ENCODE data around the gene CLOCK. TPM values are rescaled to one million over a fixed set of nuclear protein-coding genes. Genes with fewer than 3 reads are reported as not detected.
A peak's percentile ranks its signal among the peaks of the same experiment; 100 is the strongest.

CLOCK gene
- total RNA-seq, 8 experiments from 2014 or later, result 12.0 to 37.7 (median 17.5) TPM

DNA sequence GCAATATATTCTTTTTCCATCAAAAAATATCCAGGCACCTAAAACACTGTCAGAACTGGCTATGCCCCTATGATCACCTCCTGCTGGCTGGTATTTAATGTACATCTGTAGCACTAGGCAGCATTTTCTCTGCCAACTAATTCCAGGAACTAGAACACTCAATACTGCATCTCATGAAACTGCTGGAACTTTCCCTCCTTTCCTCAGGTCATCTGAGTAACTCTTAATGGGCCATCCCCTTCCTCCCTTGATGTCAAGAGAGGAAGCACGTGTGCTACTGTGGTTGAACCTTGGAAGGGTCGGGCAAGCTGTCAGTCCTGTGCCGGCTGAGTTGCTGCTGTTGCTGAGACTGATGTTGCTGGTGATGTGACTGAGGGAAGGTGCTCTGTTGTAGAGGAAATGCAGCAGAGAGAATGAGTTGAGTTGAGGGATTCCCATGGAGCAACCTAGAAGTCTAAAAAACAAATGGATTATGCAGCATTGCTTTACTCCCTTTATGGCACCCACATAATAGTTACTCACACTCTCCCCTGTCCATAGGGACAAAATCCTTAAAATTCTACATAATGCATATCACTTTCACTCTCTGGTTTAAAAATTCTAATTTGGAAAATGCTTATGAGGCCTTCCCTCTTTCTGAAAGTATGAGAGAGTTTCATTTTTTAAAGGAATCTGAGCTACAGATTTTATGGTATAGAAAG lies 111.4 kb downstream of the CLOCK start:
- 80 to 100% (median 83%) methylated on average over 1 to 2 of the region's 3 CpGs; no CpG with 5 or more reads in 7 of the 10 experiments for WGBS, 10 experiments
- Histone ChIP-seq H3K27ac (no peak overlapping the region), H3K4me1 (replicated peaks in 1 of 2) (no peaks in the 10 kb centered on the region), H3K4me3 (no peak overlapping the region)
- peak in 4 of 8 experiments; percentile 26 to 82 (median 69) for ATAC-seq (replicated peaks in 6 of 8)
- in situ Hi-C loops (cut with MboI; ENCODE audit: low pct_unique_long_range_greater_than_20kb in 2 of 9, low sequenced_read_pairs in 9 of 9, unreplicated experiment in 9 of 9), result loop anchor here in 1 of 9 experiments (25.0 kb wide), 1 partner anchor 302 kb away; no protein-coding TSS in a partner anchor

GRCh38 chr4:55431710-55432336 lies 114.9 kb downstream of the CLOCK start:
- ATAC-seq (replicated peaks in 6 of 8), result no peak
- H3K27ac ChIP-seq, result no peak overlapping the region
- 40 to 81% (median 72%) methylated on average over 1 to 6 of the region's 6 CpGs for WGBS, 10 experiments
- no peak overlapping the region for H3K4me3 ChIP-seq
- no peaks in the 10 kb centered on the region for H3K4me1 ChIP-seq (replicated peaks in 1 of 2)
- in situ Hi-C loops (cut with MboI; ENCODE audit: low pct_unique_long_range_greater_than_20kb in 2 of 9, low sequenced_read_pairs in 9 of 9, unreplicated experiment in 9 of 9), result loop anchor here in 1 of 9 experiments (25.0 kb wide), 1 partner anchor 305 kb away; no protein-coding TSS in a partner anchor

GRCh38 chr4:55424791-55425190 lies 121.9 kb downstream of the CLOCK start:
- WGBS, 10 experiments, result 0 to 100% (median 86%) methylated on average over 1 to 3 of the region's 3 CpGs; no CpG with 5 or more reads in 1 of the 10 experiments
- ATAC-seq (replicated peaks in 6 of 8), result no peak
- Histone ChIP-seq H3K4me1 (replicated peaks in 1 of 2) (no peaks in the 10 kb centered on the region), H3K4me3 (no peak overlapping the region), H3K27ac (no peak overlapping the region)
- in situ Hi-C loops (cut with MboI; ENCODE audit: low pct_unique_long_range_greater_than_20kb in 2 of 9, low sequenced_read_pairs in 9 of 9, unreplicated experiment in 9 of 9), result loop anchor here in 1 of 9 experiments (25.0 kb wide), 1 partner anchor 313 kb away; no protein-coding TSS in a partner anchor

GRCh38 chr4:55416176-55416575 lies 130.5 kb downstream of the CLOCK start:
- Histone ChIP-seq H3K27ac (no peak overlapping the region), H3K4me1 (replicated peaks in 1 of 2) (no peaks in the 10 kb centered on the region), H3K4me3 (no peak overlapping the region)
- ATAC-seq (replicated peaks in 6 of 8), result no peak
- in situ Hi-C loops (cut with MboI; ENCODE audit: low pct_unique_long_range_greater_than_20kb in 2 of 9, low sequenced_read_pairs in 9 of 9, unreplicated experiment in 9 of 9), result no loop called here
- WGBS, 10 experiments, result 67 to 100% (median 88%) methylated on average over 1 to 3 of the region's 3 CpGs; no CpG with 5 or more reads in 1 of the 10 experiments

DNA sequence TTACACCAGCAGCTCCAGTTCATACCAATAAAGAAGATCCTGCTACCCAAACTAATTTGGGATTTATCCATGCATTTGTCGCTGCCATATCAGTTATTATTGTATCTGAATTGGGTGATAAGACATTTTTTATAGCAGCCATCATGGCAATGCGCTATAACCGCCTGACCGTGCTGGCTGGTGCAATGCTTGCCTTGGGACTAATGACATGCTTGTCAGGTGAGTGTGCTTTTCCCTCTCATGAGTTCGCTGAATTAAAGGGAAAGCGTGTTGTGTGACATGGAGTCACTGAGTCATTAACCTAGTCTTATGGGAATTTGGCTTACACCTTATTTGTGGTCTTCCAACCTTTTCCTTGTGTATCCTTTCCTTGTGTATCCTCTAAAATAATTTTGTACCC lies 135.1 kb downstream of the CLOCK start:
- in situ Hi-C loops (cut with MboI; ENCODE audit: low pct_unique_long_range_greater_than_20kb in 2 of 9, low sequenced_read_pairs in 9 of 9, unreplicated experiment in 9 of 9), result no loop called here
- no peak for ATAC-seq (replicated peaks in 6 of 8)
- no peak overlapping the region for H3K27ac ChIP-seq
- no peak overlapping the region for H3K4me3 ChIP-seq
- H3K4me1 ChIP-seq (replicated peaks in 1 of 2), result no peaks in the 10 kb centered on the region
- 80 to 100% (median 96%) methylated on average over 2 to 6 of the region's 6 CpGs; no CpG with 5 or more reads in 1 of the 10 experiments for WGBS, 10 experiments

- no peak for ATAC-seq (replicated peaks in 6 of 8)
- Histone ChIP-seq H3K4me1 (replicated peaks in 1 of 2) (no peaks in the 10 kb centered on the region), H3K4me3 (no peak overlapping the region), H3K27ac (no peak overlapping the region)
- 86 to 100% (median 94%) methylated on average over 1 to 8 of the region's 8 CpGs for WGBS, 10 experiments
- in situ Hi-C loops (cut with MboI; ENCODE audit: low pct_unique_long_range_greater_than_20kb in 2 of 9, low sequenced_read_pairs in 9 of 9, unreplicated experiment in 9 of 9), result no loop called here
Measured at GRCh38 chr4:55410431-55410830, 136.3 kb downstream of the CLOCK start.

GRCh38 chr4:55409468-55410171 lies 137.1 kb downstream of the CLOCK start:
- WGBS, 10 experiments, result 23 to 100% (median 69%) methylated on average over 2 to 9 of the region's 10 CpGs; no CpG with 5 or more reads in 2 of the 10 experiments
- ATAC-seq (replicated peaks in 6 of 8), result peak in 5 of 8 experiments; percentile 21 to 74 (median 42)
- in situ Hi-C loops (cut with MboI; ENCODE audit: low pct_unique_long_range_greater_than_20kb in 2 of 9, low sequenced_read_pairs in 9 of 9, unreplicated experiment in 9 of 9), result no loop called here

GRCh38 chr4:55407764-55408163 lies 138.9 kb downstream of the CLOCK start:
- Histone ChIP-seq H3K27ac (no peak overlapping the region), H3K4me1 (replicated peaks in 1 of 2) (no peaks in the 10 kb centered on the region), H3K4me3 (no peak overlapping the region)
- peak in 1 of 8 experiments; percentile 28 for ATAC-seq (replicated peaks in 6 of 8)
- in situ Hi-C loops (cut with MboI; ENCODE audit: low pct_unique_long_range_greater_than_20kb in 2 of 9, low sequenced_read_pairs in 9 of 9, unreplicated experiment in 9 of 9), result no loop called here
- 67 to 100% (median 81%) methylated on average over 1 to 3 of the region's 3 CpGs; no CpG with 5 or more reads in 1 of the 10 experiments for WGBS, 10 experiments

More at GRCh38 chr4:55409468-55410171, 137.1 kb downstream of the CLOCK start:
- H3K4me3 ChIP-seq, result no peak overlapping the region
- H3K4me1 ChIP-seq (replicated peaks in 1 of 2), result no peaks in the 10 kb centered on the region
- H3K27ac ChIP-seq, result no peak overlapping the region

GRCh38 chr4:55407119-55407518 lies 139.6 kb downstream of the CLOCK start:
- no peak for ATAC-seq (replicated peaks in 6 of 8)
- in situ Hi-C loops (cut with MboI; ENCODE audit: low pct_unique_long_range_greater_than_20kb in 2 of 9, low sequenced_read_pairs in 9 of 9, unreplicated experiment in 9 of 9), result no loop called here
- Histone ChIP-seq H3K27ac (no peak overlapping the region), H3K4me1 (replicated peaks in 1 of 2) (no peaks in the 10 kb centered on the region), H3K4me3 (no peak overlapping the region)
- WGBS, 10 experiments, result 77 to 100% (median 100%) methylated on average over 1 to 3 of the region's 3 CpGs; no CpG with 5 or more reads in 1 of the 10 experiments

DNA sequence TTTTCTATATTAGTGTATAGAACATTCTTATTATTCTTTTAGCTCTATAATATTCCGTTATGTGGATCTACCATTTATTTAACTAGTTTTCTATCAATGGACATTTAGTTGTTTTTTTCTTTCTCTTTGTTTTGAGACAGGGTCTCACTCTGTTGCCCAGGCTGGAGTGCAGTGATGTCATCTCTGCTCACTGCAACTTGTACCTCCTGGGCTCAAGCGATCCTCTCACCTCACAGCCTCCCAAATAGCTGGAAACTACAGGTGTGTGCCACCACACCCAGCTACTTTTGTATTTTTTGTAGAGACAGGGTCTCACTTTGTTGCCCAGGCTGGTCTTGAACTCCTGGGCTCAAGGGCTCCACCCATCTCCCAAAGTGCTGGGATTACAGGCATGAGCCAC lies 140.2 kb downstream of the CLOCK start:
- in situ Hi-C loops (cut with MboI; ENCODE audit: low pct_unique_long_range_greater_than_20kb in 2 of 9, low sequenced_read_pairs in 9 of 9, unreplicated experiment in 9 of 9), result no loop called here
- no peak overlapping the region for H3K4me3 ChIP-seq
- WGBS, 10 experiments, result 86 to 100% (median 100%) methylated on average over 1 to 2 of the region's 2 CpGs; no CpG with 5 or more reads in 1 of the 10 experiments
- no peak for ATAC-seq (replicated peaks in 6 of 8)
- H3K27ac ChIP-seq, result no peak overlapping the region
- no peaks in the 10 kb centered on the region for H3K4me1 ChIP-seq (replicated peaks in 1 of 2)

DNA sequence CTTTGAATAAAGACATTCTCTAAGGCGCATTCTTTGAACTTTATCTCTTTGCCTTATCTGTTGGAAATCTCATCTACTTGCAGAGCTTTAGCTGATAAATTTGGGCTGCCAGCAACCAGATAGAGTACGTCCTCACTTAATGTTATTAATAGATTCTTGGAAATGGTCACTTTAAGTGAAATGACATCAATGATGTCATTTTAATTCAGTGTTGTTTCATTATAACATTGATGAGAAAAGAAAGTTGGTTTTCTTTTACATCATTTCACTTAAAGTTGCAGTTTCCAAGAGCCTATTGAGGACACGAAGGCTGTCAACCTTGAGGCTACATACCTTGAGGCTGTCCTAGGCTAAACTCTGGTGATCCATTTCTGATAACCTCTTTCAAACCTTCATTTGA lies 141.6 kb downstream of the CLOCK start:
- no peaks in the 10 kb centered on the region for H3K4me1 ChIP-seq (replicated peaks in 1 of 2)
- 93 to 100% (median 99%) methylated on average over 1 to 3 of the region's 3 CpGs for WGBS, 10 experiments
- no peak overlapping the region for H3K4me3 ChIP-seq
- ATAC-seq (replicated peaks in 6 of 8), result no peak
- in situ Hi-C loops (cut with MboI; ENCODE audit: low pct_unique_long_range_greater_than_20kb in 2 of 9, low sequenced_read_pairs in 9 of 9, unreplicated experiment in 9 of 9), result no loop called here
- no peak overlapping the region for H3K27ac ChIP-seq

GRCh38 chr4:55399581-55399980 lies 147.1 kb downstream of the CLOCK start:
- H3K4me1 ChIP-seq (replicated peaks in 1 of 2), result peaks cover 3 to 23% of the 10 kb centered on the region in 2 donors
- in situ Hi-C loops (cut with MboI; ENCODE audit: low pct_unique_long_range_greater_than_20kb in 2 of 9, low sequenced_read_pairs in 9 of 9, unreplicated experiment in 9 of 9), result no loop called here
- 22 to 100% (median 83%) methylated on average over 1 of the region's 1 CpG; no CpG with 5 or more reads in 1 of the 10 experiments for WGBS, 10 experiments
- no peak overlapping the region for H3K4me3 ChIP-seq
- H3K27ac ChIP-seq, result no peak overlapping the region
- no peak for ATAC-seq (replicated peaks in 6 of 8)

GRCh38 chr4:55398966-55399365 lies 147.7 kb downstream of the CLOCK start:
- H3K4me3 ChIP-seq, result peak overlapping the region; percentile 54 to 94 (median 73)
- ATAC-seq (replicated peaks in 6 of 8), result no peak
- H3K27ac ChIP-seq, result no peak overlapping the region
- peaks cover 3 to 23% of the 10 kb centered on the region in 2 donors for H3K4me1 ChIP-seq (replicated peaks in 1 of 2)
- WGBS, 10 experiments, result 17 to 83% (median 45%) methylated on average over 2 to 3 of the region's 3 CpGs; no CpG with 5 or more reads in 1 of the 10 experiments
- in situ Hi-C loops (cut with MboI; ENCODE audit: low pct_unique_long_range_greater_than_20kb in 2 of 9, low sequenced_read_pairs in 9 of 9, unreplicated experiment in 9 of 9), result no loop called here
